ENCODE results near the gene TBC1D19.
"Not testable (repeated sequence)": the region's sequence is repeated elsewhere in the genome, so short reads cannot be mapped to it uniquely, and the experiment has no call there.

The TBC1D19 gene, protein sequence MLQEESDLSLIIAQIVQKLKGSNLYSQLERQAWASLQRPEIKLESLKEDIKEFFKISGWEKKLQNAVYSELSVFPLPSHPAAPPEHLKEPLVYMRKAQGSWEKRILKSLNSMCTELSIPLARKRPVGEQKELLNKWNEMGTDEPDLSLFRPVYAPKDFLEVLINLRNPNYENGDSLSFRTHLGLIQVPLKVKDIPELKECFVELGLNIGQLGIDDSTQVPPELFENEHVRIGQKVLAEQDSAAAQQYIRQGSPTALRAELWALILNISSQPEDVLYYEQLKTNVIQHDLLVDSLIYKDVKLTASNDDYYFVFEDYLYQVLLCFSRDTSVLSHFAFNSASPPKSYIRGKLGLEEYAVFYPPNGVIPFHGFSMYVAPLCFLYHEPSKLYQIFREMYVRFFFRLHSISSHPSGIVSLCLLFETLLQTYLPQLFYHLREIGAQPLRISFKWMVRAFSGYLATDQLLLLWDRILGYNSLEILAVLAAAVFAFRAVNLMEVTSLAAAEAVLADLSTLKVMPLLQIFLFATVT

DNA sequence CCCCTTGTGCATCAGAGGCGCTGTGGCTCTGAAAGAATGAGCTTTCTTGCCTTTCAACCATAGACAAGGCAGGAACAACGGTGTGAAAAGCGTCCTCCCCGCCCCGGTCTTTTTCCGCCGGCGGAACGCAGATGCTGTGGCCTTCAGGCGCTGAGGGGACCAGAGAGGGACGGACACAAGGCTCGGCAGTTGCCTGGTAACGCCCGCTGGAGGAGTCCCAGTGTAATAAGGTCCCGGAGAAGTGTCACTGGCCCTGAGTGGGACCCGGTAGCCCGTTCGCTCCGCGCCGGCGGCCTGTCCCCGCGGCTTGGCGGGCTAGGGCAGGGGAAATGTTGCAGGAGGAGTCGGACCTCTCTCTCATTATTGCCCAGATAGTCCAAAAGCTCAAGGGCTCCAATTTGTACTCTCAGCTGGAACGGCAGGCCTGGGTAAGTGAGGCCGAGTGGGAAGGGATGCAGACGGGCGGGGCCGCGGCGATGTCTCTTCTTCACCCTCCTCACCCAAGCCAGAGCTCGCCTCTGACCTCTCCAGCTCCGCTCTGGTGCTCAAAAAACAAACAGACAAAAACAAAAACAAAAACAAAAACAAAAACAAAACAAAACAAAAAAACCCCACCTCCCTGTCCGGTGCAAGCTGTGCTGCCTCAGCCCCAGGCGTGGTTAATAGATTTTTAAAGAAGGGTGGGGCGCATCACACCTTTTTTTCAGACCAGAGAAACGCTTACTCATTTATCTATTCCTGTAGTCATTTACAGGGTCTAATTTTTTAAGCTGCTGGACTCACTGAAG lies at the start of gene TBC1D19:
Gene TBC1D19 (plus strand): TSS at position 220 of the 788 bp plus-strand sequence. CDS start 110 bp downstream, at position 330.
- DNase-seq: peak; percentile 80

DNA sequence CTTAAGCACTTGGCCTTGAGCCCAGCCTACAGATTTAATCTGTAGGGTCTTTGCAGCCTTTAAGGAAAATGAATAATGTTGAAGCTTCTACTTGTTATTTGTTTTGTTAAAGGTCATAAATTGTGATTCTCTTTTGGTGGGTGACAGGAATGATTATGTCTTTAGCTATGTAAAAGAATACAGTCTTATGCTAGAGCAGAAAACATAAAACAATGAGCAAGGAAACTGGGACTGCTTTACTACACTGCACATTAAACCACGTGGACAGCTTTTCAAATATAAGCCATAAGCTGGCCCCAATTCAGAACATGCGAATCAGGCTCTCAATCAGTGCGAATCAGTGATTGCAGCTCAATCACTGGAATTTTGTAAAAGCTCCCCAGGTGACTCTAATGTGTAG lies 40.9 kb upstream of the TBC1D19 start:
- DNase-seq: no peak

DNA sequence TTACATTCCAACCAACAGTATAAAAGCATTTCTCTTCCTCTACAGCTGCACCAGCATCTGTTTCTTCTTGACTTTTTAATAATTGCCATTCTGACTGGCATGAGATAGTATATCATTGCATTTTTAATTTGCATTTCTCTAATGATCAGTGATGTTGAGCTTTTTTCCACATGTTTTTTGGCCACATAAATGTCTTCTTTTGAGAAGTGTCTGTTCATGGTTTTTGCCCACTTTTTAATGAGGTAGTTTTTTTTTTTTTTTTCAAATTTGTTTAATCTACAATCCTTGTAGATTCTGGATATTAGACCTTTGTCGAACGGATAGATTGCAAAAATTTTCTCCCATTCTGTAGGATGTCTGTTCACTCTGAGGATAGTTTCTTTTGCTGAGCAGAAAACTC lies 39.5 kb upstream of the TBC1D19 start:
- no peak for DNase-seq

- DNase-seq: not testable (repeated sequence)
Observed at GRCh38 chr4:26548379-26548778, 35.5 kb upstream of the TBC1D19 start.

GRCh38 chr4:26557164-26557563 lies 26.7 kb upstream of the TBC1D19 start:
- DNase-seq: no peak

GRCh38 chr4:26558166-26558895 lies 25.6 kb upstream of the TBC1D19 start:
- DNase-seq: no peak

GRCh38 chr4:26566133-26566532 lies 17.8 kb upstream of the TBC1D19 start:
- no peak for DNase-seq

DNA sequence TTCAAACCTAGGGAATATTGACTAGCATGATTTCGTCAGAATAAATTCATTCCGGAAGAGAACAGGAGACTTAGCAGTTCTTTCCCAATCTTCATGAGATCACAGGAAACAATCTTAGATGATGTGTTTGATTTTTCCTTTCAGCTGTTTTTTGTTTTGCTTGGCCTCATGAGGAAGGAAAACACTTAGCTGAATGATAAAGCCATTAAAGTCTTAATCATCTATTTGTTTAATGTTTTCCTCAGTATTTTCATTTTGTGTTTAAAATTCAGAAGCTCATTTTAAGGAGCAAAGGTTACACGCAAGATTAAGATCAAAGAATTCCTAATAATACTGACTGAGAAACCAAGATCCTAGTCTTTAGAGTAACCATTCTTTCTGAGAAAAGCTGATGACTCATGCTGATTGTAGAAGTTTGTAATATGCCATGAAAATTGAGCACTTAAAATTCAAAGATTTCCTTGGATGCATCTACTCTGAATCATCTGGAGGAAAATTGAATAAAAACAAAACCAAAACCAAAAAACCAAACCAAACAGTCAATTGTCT lies 15.4 kb upstream of the TBC1D19 start:
- no peak for DNase-seq

GRCh38 chr4:26570596-26570995 lies 13.3 kb upstream of the TBC1D19 start:
- DNase-seq: no peak

- no peak for DNase-seq
Observed at GRCh38 chr4:26573389-26573794, 10.5 kb upstream of the TBC1D19 start.

DNA sequence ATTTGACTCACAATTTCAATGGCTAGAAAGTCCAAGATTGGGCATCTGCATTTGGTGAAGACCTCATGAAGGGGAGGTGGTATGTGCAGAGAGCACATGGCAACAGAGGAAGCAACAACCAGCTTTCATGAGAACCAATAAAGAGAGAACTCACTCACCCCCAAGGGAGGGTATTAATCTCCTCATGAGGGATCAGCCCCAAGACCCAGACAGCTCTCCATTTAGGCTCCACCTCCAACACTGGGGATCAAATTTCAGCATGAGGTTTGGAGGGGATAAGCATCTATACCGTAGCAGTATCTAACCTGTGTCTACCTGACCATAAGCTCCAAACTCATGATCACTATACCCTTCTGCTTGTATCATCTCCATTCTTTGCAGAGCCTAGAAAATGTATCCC lies 9.3 kb upstream of the TBC1D19 start:
- no peak for DNase-seq

- DNase-seq: no peak
Observed at GRCh38 chr4:26576231-26576739, 7.6 kb upstream of the TBC1D19 start.

- DNase-seq: no peak
Observed at GRCh38 chr4:26577066-26577465, 6.8 kb upstream of the TBC1D19 start.

- no peak for DNase-seq
Observed at GRCh38 chr4:26579169-26579568, 4.7 kb upstream of the TBC1D19 start.

GRCh38 chr4:26581341-26581740 lies 2.5 kb upstream of the TBC1D19 start:
- DNase-seq: not testable (repeated sequence)

- peak; percentile 77 for DNase-seq
Observed at GRCh38 chr4:26583538-26583864, 383 bp upstream of the TBC1D19 start.

DNA sequence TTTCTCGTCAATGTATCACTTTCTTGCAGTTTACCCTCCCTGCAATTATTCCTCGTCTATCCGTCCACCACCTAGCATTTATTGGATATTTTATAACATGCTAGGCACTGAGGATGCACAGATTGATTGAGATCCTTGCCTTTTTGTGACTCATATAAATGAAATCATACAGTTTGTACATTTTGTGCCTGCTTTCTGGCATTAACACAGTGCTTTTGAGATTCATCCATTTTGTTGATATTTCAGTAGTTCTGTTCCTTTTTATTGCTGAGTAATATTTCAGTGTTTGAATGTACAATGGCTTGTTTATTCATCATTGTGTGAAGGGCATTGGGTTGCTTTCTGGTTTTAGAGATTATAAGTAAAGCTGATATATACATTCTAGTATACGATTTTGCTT lies 841 bp downstream of the TBC1D19 start:
- no peak for DNase-seq

- DNase-seq: no peak
Observed at GRCh38 chr4:26589705-26590104, 5.8 kb downstream of the TBC1D19 start.

GRCh38 chr4:26590639-26591038 lies 6.8 kb downstream of the TBC1D19 start:
- DNase-seq: no peak

DNA sequence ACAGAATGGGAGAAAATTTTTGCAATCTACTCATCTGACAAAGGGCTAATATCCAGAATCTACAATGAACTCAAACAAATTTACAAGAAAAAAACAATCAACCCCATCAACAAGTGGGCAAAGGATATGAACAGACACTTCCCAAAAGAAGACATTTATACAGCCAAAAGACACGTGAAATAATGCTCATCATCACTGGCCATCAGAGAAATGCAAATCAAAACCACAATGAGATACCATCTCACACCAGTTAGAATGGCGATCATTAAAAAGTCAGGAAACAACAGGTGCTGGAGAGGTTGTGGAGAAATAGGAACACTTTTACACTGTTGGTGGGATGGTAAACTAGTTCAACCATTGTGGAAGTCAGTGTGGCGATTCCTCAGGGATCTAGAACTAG lies 9.7 kb downstream of the TBC1D19 start:
- not testable (repeated sequence) for DNase-seq

- no peak for DNase-seq
Observed at GRCh38 chr4:26594371-26594770, 10.5 kb downstream of the TBC1D19 start.

DNA sequence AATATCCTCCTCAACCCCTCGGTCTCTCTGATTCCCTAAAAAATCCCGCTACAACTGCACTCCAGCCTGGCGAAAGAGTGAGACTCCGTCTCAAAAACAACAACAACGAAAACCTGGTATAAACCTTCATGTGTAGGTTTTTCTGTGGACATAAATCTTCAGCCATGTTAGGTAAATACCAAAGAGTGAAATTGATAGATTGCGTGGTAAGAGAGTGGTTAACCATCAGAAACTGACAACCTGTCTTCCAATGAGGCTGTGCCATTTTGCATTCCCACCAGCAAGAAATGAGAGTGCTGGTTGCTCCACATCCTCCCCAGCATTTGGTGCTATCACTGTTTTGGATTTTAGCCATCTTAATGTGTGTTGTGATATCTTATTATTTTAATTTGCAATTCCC lies 10.9 kb downstream of the TBC1D19 start:
- DNase-seq: no peak

GRCh38 chr4:26596843-26597242 lies 13.0 kb downstream of the TBC1D19 start:
- no peak for DNase-seq

Data from NCI-H526 treated with DMSO at 0.1 percent for 48 hours (cell line).